Renal cortical epithelial cell (primary cell): ENCODE results near the gene GPS1. TPM values are rescaled to one million over a fixed set of nuclear protein-coding genes. Genes with fewer than 3 reads are reported as not detected.

Source experiments
- DNase-seq: peaks from one replicate; pipeline ENCODE4 v3.0.0-alpha.2; 2011; ENCODE audit warnings: low read depth
- total RNA-seq: library from RNA; depleted of rRNA; stranded (reverse); fragments of >200 nt; gene quantifications from 2 replicates; pipeline ENCODE4 v1.2.3, GENCODE V29; 2014

The GPS1 gene
- total RNA-seq, 1 donor from 2014 or later = 119 TPM

DNA sequence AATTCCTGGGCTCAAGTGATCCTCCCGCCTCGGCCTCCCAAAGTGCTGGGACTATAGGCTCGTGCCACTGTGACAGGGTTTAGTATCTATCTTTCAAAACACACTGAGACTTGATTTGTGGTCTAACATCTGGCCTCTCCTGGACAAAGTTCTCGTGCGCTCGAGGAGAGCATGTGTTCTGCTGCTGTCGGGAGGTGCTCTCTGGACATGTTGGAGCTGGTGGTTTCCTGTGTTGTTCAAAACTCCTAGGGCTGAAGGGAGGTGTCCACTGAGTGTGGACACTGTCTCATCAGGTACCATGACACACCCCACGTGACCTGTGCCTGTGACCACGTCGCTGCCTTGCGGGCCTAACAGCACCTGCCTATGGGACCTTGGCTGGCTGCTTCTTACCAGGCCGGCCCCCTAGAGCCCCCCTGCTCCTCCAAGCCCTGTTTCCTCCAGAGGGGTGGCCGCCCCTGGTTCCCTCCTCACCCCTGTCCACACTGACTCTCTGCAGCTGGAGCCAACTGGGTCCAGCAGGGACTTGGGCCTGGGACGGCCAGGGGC is 5.7 kb upstream of the GPS1 start:
- no peak for DNase-seq

DNA sequence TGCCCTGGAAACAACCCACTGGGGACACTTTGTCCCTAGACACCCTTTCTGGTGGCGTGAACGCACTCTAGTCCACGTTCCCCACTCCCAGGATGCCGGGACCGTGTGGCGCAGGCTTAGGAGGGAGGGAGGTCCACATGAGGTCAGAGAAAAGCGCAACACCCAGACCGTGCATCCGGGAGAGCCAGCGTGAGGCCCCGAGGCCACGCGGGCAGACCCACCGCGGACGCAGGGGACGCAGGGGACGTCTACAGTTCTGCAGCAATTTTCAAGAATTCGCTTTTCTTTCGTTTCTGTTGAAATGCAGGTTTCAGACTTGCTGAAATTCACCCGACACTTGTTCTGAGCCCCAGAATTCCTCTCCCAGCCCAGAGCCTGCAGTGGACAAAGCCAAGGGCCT is 4.8 kb upstream of the GPS1 start:
- no peak for DNase-seq

DNA sequence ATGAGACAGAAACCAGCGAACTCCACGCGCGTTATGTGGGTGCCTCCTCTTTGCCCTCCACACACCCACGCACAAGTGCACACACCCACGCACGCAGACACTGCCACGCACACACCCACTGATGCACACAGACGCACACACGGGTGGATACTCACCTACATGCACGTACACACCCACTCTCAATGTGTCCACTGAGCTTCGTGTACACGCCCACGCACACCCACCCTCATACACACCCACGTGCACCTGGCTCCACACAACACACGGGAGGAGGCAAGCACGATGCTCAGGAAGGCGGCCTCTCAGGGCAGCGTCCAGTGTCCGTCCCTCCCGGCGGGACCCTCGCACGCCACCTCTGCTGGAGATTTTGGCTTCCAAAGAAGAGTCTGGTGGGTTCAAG is 4.3 kb upstream of the GPS1 start:
- DNase-seq = no peak

DNA sequence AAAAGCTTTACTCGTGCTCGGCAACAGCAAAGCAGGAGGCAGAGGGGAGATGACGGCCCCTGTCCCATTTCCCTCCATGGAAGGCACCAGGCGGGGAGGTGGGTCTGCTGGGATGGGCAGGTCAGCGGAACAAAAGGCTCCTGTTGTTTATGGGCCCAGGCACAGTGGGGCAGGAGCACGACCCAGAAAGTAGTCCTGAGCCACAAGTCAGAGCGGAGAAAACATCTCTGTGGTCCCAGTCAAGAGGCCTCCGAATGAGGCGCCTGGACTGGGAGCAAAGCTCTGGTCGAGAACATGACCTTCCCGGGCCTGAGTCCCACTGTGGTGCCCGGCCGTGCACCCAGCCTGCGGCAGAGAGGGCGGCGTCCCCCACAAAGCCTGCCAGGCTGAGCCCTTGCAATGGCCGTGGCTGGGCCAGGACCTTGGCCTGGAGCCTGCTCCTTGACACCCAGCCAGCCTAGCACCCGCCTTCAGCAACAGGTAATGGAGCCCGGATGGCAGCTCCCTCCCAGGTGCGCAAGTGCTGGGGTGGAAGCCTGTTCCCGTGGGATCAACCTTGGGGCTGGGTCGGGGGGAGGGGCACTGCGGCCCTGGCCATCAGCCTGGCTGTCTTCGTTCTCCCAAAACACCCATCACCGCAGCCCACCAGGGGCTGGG is 3.7 kb upstream of the GPS1 start:
- DNase-seq = no peak

DNA sequence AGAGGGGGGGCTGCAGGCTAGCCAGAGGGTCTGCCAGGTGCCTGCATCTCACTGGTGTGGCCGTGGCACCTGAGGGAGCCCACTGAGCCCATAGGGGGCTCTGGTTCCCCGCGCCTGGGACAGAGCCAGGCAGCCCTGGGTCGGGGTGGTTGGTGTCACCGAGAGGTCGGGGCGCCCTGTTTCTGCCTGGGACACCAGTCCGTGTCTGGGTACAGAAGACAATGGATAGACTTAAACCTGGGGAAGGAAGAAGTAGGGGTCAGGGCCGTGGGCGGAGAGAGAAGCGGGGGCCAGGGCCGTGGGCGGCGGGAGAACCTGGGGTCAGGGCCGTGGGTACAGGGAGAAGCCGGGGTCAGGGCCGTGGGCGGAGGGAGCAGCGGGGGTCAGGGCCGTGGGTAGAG is 3.1 kb upstream of the GPS1 start:
- DNase-seq = no peak

DNA sequence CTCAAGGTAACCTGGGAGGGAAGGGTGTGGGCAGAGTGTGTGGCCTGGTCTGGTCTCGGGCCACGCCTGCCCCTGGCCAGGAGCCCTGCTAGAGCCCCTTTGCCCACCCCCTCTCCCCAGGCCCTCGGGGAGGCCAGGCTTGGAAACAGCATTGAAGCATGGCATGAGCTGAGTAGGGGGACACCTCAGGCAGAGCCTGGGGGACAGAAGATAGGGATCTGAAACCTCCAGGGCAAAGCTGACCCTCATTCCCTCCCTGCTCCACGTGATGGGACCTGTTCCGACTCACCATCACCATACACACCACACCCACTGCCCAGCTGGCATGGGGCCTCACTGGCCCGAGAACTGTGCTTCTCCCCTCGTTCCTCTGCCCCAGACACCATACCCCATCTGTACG is 2.6 kb upstream of the GPS1 start:
- DNase-seq = no peak

DNA sequence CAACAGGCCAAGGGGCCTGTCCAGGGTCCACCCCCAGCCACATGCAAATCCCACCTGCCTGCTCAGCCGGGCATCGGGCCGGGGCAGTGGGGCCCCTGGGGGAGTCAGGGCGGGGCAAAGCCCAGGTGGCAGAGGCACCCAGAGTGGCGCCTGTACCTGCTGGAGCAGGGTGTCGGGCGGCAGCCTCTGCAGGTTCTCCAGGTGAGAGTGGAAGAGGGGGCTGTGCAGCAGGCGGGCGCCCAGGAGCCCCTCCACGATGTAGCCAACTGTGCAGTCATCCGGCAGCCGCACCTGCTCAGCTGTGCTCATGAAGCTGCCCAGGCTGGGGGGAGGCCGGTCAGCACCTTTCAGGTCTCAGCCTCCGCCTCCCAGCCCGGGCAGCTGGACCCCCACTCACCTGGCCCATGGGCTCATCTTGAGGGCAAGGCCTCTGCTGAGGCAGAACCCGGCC is 2.2 kb upstream of the GPS1 start:
- DNase-seq = no peak

DNA sequence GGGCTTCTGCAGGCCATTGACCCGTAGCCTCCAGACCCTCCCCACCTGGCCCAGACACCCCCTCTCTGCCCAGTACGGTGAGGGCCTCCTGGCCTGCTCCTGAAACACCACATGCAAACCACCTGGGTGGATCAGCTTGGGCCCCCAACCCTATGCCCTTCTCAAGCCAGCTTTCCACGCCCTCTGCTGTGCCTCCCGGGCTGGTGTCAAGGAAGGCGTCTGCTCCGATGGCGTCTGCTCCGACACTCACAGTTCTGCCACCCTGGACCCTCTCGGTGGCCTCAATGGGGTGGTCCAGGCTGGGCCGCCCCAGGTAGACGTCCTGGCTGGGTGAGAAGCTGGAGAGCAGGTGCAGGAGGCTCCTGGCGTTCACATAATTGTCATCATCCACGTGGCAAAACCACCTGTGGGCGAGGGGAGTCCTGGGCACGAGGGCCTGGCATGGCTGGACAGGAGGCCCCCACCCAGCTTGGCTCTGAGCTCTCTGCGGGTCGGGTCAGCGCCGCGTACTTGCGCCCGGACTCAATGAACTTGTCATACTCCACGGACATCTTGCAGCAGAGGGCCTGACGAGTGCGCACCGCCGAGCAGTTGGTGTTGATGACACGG is 1.4 kb upstream of the GPS1 start:
- DNase-seq = no peak

DNA sequence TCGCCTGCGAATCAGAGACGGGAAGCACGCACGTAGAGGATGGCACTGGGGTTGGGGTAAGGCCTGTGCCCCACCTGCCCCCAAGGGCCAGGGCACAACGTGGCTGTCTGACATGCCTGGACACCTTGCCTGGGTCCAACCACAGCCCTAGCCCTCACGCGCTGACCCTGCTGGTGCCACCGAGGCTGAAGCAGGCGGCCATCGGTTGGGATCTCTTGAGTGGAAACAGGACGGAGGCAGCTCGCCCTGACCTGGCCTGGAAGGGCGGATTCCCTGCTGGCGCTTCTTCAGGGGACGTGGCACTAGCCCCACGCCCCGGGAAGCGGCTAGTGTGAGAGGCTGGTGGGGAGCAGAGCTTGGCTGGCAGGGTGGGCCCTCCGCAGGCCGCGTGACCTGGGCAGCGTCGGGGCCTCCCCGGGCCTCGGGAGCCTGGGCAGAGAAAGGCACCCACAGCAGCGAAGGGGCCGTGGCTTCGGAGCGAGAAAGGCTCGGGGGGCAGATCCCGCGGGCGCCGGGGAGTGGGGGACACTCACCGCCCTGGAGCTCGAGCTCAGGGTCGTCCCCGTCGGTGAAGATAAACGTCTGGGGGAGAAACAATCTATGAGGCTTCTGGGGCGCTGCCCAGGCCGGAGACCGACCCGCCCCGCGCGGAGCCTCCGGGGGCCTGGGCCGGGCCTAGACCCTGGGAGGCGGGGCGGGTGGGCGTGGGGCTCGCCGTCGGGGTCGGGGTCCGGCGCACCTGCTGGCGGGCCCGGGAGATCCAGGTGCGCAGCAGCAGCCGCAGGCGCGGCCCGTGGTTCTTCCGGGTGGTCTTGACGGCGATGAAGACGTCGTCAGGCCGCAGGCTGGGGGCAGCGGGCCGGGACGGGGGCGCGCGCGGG is 697 bp upstream of the GPS1 start:
- DNase-seq = no peak

DNA sequence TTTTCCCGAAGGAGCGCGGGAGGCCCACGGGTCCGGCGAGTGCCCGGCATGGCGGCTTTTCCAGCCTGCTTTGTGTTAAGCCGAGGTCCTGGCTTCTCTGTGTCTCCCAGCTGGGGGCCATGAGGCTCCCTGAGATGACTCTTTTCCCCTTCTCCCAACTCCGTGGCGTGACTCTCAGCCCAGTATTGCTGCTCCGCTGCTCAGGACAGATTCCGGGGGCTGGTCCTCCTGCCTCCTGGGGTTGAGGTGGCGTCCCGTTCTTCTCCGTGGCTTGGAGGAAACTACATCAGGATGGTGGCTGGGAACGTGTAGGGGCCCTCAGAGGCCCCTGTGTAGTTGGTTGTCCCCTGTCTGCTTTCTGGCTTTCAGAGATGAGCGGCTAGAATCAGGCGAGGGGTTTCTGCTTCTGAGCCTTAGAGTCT is 951 bp downstream of the GPS1 start:
- DNase-seq = no peak

DNA sequence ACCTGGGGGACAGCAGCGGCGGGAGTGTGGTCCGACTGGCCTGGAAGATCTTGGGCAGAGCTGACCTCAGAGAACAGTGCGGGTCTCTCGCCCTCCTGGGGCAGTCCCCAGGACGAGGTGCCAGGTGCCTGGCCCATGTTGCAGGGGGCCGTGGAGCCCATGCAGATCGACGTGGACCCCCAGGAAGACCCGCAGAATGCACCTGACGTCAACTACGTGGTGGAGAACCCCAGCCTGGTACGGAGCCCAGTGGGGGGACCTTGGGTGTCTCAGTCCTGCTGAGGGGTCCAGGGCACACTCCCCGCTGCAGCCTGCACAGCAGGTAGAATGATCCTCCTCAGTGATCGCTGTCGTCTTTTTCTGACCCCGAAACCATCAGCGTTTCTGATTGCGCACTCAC is 1.4 kb downstream of the GPS1 start:
- no peak for DNase-seq

DNA sequence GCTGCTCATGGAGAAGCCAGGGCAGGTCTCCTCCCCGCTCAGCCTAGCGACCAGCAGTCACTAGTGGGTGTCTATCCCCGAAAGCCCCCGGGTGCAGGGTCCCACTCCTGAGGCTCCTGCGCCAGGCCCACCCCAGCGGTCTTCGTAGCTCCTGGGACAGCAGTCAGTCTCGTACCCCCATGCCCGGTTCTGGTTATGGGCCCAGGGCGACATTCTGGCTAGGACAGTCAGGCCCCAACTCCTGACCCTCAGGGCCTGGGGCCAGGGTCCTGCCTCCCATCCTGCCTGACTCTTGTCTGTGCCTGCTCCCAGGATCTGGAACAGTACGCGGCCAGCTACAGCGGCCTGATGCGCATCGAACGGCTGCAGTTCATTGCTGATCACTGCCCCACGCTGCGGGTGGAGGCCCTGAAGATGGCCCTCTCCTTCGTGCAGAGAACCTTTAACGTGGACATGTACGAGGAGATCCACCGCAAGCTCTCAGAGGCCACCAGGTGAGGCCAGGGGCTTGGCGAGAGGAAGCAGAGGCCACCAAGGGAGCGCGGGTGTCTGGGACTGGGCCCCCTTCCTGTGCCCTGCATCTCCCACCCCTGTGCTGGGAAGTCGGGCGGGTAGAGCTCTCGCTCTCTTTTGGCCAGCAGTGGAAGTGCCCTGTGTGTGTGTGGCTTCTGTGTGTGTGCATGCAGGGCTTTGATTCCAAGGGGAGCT is 2.0 kb downstream of the GPS1 start:
- DNase-seq = no peak

DNA sequence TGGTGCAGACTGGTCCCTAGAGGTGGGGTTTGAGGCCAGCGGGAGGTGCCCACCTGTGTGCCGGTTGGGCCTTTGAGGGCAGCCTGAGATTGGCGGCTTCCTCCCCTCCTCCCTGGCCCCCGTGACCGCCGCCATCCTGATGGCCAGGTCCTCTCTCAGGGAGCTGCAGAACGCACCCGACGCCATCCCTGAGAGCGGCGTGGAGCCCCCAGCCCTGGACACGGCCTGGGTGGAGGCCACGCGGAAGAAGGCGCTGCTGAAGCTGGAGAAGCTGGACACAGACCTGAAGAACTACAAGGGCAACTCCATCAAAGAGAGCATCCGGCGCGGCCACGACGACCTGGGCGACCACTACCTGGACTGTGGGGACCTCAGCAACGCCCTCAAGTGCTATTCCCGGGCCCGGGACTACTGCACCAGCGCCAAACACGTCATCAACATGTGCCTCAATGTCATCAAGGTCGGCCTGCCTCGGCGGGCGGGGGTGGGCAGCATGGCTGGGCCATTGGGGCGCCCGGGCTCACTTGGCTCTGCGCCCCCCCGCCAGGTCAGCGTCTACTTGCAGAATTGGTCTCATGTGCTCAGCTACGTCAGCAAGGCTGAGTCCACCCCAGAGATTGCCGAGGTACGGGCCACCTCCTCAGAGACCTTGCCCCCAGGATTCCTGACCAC is 2.8 kb downstream of the GPS1 start:
- no peak for DNase-seq

DNA sequence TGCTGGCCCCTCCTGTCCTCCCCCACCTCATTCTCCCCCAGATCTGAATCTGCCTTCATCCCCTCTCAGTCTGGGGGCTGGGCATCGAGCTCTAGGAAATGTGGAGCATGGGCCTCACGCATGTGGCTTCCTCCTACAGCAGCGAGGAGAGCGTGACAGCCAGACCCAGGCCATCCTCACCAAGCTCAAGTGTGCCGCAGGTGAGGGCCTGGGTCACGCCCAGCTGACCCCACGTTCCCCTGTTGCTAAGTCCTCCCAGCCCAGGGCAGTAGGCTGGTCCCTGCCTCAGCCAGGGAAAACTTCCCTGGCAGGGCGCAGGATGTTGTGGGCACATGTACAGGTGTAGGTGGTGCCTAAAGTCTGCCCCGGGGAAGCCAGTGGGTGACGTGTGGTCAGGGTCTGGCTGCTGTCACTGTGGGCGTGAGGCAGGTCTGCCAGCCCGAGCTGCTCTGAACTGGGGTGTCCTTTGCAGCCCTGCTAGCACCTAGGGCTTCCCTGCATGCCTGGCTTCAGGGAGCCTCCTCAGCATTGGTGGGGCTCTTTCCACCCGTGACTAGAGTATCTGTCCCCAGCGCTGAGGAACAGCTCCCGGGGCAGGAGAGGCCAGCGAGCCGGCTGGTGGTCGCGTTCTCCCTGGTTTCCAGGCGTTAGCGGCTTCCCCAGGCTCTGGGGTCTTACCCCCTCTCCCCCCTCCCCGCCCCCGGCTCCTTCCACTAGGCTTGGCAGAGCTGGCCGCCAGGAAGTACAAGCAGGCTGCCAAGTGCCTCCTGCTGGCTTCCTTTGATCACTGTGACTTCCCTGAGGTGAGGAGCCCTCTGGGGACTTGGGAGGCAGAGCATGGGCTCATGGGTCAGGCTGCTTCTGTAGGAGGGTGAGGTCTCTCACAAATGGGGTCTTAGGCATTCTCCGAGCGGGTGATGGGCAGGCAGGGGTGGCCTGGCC is 3.6 kb downstream of the GPS1 start:
- DNase-seq = no peak

DNA sequence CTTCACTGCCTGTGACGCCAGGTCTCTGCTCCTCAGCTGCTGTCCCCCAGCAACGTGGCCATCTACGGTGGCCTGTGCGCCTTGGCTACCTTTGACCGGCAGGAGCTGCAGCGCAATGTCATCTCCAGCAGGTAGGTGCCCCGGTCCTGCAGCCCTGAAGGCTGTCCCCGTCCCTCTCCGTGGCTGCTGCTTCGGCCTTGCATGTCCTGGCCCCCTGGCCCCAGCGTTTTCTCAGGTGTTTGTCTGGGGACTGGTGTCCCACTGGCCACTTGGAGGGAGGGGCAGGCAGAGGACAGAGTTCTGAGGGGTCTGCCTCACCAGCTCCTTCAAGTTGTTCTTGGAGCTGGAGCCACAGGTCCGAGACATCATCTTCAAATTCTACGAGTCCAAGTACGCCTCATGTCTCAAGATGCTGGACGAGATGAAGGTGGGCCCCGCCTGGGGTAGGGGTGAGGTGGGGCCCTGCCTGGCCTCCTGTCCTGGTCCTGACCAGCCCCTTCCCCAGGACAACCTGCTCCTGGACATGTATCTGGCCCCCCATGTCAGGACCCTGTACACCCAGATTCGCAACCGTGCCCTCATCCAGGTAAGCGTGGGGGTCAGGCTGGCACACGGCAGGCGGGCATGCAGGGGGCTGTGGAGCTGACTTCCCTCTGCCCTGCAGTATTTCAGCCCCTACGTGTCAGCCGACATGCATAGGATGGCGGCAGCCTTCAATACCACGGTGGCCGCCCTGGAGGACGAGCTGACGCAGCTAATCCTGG is 4.4 kb downstream of the GPS1 start:
- no peak for DNase-seq

DNA sequence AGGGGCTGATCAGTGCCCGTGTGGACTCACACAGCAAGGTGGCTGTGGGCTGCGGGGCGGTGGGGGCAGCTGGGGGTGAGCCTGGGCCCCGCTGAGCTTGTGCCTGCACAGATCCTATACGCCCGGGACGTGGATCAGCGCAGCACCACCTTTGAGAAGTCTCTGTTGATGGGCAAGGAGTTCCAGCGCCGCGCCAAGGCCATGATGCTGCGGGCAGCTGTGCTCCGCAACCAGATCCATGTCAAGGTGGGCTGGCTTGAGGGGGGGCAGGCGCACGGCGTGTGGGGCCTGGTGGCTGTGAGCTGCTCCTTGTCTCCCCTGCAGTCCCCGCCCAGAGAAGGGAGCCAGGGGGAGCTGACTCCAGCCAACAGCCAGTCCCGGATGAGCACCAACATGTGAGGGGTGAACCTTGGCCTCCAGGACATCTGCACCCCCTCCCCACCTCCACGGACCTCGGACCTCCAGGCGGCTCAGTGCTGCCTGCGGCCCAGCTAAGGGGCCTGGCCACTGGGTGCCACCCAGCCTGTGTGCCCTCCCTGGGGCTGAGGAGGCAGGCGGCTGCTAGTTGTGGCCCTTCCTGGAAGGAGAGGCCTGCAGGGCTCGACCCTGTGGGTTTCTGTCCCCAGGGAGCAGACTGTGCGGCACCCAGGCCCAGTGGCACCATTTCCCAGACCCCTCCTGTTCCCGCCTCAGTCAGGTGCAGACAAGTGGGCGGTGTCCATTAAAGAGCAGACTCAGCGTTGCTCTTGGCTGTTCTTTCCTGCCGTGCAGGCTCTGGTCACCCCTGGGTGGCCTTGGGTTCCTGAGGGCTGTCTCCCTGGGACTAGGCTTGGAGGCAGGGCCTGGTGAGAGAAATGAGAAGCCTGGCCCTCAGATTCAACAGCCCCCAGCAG is 5.3 kb downstream of the GPS1 start:
- DNase-seq = no peak

DNA sequence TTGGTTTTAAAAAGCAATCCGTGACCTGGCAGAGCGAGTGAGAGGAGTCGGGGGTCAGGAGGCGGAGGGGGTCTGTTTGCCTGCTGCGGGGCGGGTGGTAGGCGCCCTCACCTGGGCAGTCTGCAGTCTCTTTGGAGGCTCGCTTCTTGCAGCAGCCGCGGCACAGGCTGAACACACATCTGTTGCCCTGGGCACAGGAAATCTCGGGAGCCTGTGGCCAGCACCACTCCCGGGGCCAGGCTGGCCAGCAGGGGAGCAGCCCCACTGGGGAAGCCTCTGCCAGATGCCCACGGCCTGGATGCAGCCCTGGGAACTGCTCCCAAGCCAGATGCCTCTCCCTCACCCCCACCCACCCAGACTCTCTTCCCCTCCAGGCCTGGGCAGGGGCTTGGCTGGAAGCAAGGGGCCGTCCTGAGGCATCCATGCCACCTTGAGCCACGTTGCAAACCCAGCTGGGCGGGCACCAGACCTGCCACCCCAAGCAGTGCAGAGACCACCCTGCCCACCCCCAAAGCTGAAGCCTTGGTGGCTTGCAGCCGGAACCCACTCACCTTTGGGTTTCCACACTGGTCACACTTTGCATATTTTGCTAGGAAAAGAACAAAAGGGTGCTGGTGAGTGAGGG is 6.6 kb downstream of the GPS1 start:
- no peak for DNase-seq

DNA sequence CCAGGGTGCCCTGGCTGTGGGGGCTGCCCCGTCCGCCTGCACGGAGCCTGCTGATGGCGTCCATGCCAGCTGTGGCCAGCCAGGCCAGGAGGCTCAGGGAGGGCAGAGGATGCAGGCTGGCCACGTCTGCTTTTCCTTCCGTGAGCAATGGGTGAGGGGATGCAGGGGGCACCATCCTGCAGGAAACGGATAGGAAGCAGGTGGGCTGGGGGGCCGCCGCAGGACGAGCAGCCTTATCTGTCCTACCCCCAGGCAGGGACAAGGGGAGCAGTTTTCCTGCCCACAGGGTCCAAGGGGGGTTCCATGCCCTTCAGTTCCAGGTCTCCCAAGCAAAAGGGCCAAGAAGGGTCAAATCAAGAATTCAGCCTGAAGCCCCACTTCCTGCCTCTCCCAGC is 7.2 kb downstream of the GPS1 start:
- DNase-seq = no peak
